MM.1S (cell line): Measurements from ENCODE around the gene PRB3.

Source experiments
- DNase-seq: peaks from one replicate; pipeline ENCODE4 v3.0.0-alpha.2; 2015
- H2AFZ ChIP-seq: fragments of 300-600 bp; sonication (generic); 2 replicates; pipeline ENCODE4 v1.6.0; 2016; ENCODE audit warnings: antibody characterized with exemption, low read length
- H3F3A ChIP-seq: fragments of 300-600 bp; sonication (generic); 2 replicates; pipeline ENCODE4 v1.6.1; 2016; ENCODE audit warnings: mild to moderate bottlenecking, antibody characterized with exemption, low read length, moderate library complexity, mixed read lengths; ENCODE audit not compliant: insufficient read depth
- H3K27ac ChIP-seq: fragments of 300-600 bp; sonication (generic); 2 replicates; pipeline ENCODE4 v1.5.1; 2016; ENCODE audit warnings: mild to moderate bottlenecking, low read length
- H3K27me3 ChIP-seq: fragments of 300-600 bp; sonication (generic); replicated peaks from 2 replicates; pipeline ENCODE4 v1.6.0; 2016; ENCODE audit warnings: low read length; ENCODE audit not compliant: insufficient read depth
- H3K36me3 ChIP-seq: fragments of 300-600 bp; sonication (generic); replicated peaks from 2 replicates; pipeline ENCODE4 v1.6.1; 2016; ENCODE audit warnings: mild to moderate bottlenecking, low read length, mixed read lengths; ENCODE audit not compliant: insufficient read depth
- H3K4me1 ChIP-seq: fragments of 300-600 bp; sonication (generic); 2 replicates; pipeline ENCODE4 v1.6.1; 2016; ENCODE audit warnings: low read length, mixed read lengths
- H3K4me2 ChIP-seq: fragments of 300-600 bp; sonication (generic); 2 replicates; pipeline ENCODE4 v1.6.0; 2016; ENCODE audit warnings: low read depth, low read length
- H3K4me3 ChIP-seq: fragments of 300-600 bp; sonication (generic); 2 replicates; pipeline ENCODE4 v1.5.1; 2016; ENCODE audit warnings: low read length, mixed read lengths
- H3K79me2 ChIP-seq: fragments of 300-600 bp; sonication (generic); 2 replicates; pipeline ENCODE4 v1.6.1; 2016; ENCODE audit warnings: mixed run types, low read length, mixed read lengths
- H3K9ac ChIP-seq: fragments of 300-600 bp; sonication (generic); 2 replicates; pipeline ENCODE4 v1.6.1; 2016; ENCODE audit warnings: low read length, mixed read lengths
- H3K9me2 ChIP-seq: fragments of 300-600 bp; sonication (generic); replicated peaks from 2 replicates; pipeline ENCODE4 v1.6.1; 2016; ENCODE audit warnings: mild to moderate bottlenecking, low read length, mixed read lengths; ENCODE audit not compliant: insufficient read depth
- H3K9me3 ChIP-seq: fragments of 300-600 bp; sonication (generic); replicated peaks from 2 replicates; pipeline ENCODE4 v1.6.1; 2016; ENCODE audit warnings: mild to moderate bottlenecking, low read length, mixed read lengths; ENCODE audit not compliant: insufficient read depth
- H4K20me1 ChIP-seq: fragments of 300-600 bp; sonication (generic); 2 replicates; pipeline ENCODE4 v1.6.1; 2016; ENCODE audit warnings: mild to moderate bottlenecking, low read length, moderate library complexity, mixed read lengths; ENCODE audit not compliant: insufficient read depth
- EZH2 ChIP-seq: fragments of 300-600 bp; sonication (generic); optimal IDR thresholded peaks from 2 replicates; pipeline ENCODE3; 2017; ENCODE audit warnings: low read depth, mild to moderate bottlenecking, antibody characterized with exemption, low read length, mixed read lengths
- EZH2phosphoT487 ChIP-seq: fragments of 300-600 bp; sonication (generic); IDR thresholded peaks from 2 replicates; pipeline ENCODE4 v1.6.1; 2018; ENCODE audit warnings: antibody characterized with exemption, low read length
- TF ChIP-seq, protein P1 (sequence below): fragments of 300-600 bp; sonication (generic); IDR thresholded peaks from 2 replicates; pipeline ENCODE4 v1.5.1; 2016; ENCODE audit warnings: antibody characterized with exemption, low read length, mixed read lengths

PRB3 gene

DNA sequence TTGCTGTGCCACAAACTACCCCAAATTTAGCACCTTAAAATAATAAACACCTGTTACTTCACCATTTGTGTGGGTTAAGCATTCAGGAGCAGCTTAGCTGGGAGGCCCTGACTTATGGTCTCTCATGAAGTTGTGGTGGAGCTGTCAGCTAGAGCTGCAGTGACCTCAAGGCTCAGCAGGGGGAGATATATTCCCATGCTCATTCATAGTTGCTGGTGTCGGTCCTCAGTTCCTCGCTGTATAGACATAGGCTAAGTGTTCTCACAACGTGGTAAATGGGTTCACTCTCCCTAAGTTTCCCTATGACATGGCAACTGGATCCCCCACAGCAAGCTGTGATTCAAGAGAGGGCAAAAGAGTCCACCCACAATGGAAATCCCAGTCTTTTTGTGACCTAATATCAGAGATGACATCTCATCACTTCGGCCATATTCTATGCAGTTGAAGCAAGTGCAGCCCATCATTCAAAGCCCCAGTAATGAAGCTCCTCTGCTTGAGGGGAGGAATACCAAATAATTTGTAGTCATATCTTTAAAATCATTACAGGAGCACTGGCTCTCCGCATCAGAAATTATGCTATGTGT is 41.1 kb downstream of the PRB3 start:
- Histone ChIP-seq H3K9me3 (no peaks in the 10 kb centered on the region), H3K4me2 (no peak overlapping the region), H3K36me3 (no peaks in the 10 kb centered on the region), H3K4me1 (no peaks in the 10 kb centered on the region), H3K27ac (no peak overlapping the region), H3K27me3 (no peaks in the 10 kb centered on the region), H3K9me2 (no peaks in the 10 kb centered on the region), H4K20me1 (no peaks in the 10 kb centered on the region), H3K79me2 (no peaks in the 10 kb centered on the region), H3K4me3 (no peak overlapping the region), H3K9ac (no peak overlapping the region), H3F3A (no peaks in the 10 kb centered on the region), H2AFZ (no peak overlapping the region)
- TF ChIP-seq, protein P1, sequence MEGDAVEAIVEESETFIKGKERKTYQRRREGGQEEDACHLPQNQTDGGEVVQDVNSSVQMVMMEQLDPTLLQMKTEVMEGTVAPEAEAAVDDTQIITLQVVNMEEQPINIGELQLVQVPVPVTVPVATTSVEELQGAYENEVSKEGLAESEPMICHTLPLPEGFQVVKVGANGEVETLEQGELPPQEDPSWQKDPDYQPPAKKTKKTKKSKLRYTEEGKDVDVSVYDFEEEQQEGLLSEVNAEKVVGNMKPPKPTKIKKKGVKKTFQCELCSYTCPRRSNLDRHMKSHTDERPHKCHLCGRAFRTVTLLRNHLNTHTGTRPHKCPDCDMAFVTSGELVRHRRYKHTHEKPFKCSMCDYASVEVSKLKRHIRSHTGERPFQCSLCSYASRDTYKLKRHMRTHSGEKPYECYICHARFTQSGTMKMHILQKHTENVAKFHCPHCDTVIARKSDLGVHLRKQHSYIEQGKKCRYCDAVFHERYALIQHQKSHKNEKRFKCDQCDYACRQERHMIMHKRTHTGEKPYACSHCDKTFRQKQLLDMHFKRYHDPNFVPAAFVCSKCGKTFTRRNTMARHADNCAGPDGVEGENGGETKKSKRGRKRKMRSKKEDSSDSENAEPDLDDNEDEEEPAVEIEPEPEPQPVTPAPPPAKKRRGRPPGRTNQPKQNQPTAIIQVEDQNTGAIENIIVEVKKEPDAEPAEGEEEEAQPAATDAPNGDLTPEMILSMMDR, result peak; percentile 63
- TF ChIP-seq EZH2, result no peak
- DNase-seq, result peak; percentile 31

DNA sequence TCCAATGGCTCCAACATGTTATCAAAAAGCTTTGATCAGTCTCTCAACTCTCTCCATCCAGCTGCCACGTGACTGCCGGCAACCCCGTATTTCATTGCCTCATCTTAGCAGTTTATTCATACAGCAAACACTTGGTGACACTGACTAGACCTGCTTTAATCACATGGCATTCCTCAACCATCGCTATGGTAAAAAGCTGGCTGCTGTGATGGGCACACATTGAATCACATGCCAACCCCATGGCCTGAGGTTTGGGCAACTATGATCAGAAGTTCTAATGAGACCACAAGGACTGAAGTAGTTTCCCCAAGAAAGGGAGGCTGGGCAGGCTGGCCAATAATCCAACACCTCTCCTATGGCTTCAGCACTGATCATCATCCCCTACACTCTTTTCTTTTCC is 42.1 kb downstream of the PRB3 start:
- Histone ChIP-seq H4K20me1 (no peaks in the 10 kb centered on the region), H3K4me3 (no peak overlapping the region), H3K9ac (no peak overlapping the region), H3K36me3 (no peaks in the 10 kb centered on the region), H3K27ac (no peak overlapping the region), H3K79me2 (no peaks in the 10 kb centered on the region), H3K27me3 (no peaks in the 10 kb centered on the region), H3K9me3 (no peaks in the 10 kb centered on the region), H3F3A (no peaks in the 10 kb centered on the region), H3K4me2 (no peak overlapping the region), H3K4me1 (no peaks in the 10 kb centered on the region), H3K9me2 (no peaks in the 10 kb centered on the region), H2AFZ (no peak overlapping the region)
- DNase-seq, result no peak
- no peak for TF ChIP-seq EZH2phosphoT487
- TF ChIP-seq EZH2, result no peak
- TF ChIP-seq, protein P1, result no peak
